Pancreas (tissue), 10 donors: Measurements from ENCODE around the gene SCN8A. TPM values are rescaled to one million over a fixed set of nuclear protein-coding genes. Genes with fewer than 3 reads are reported as not detected.
"Not testable (repeated sequence)": the region's sequence is repeated elsewhere in the genome, so short reads cannot be mapped to it uniquely, and the experiment has no call there.

Experiments
- ATAC-seq, 4 donors: fragments of 200-7000 bp; cut with Tn5 transposase; one replicate each; pipeline versions ENCODE4 v1.8.0 to v1.9.1; 2020; ENCODE audit warnings: mild to moderate bottlenecking in 4 of 4, moderate library complexity in 4 of 4
- DNase-seq, 6 donors: peaks; one replicate each; pipeline ENCODE4 v3.0.0-alpha.2; 2020
- FAIRE-seq: peaks from 2 replicates; lab custom pipeline; 2012; peaks lifted over from hg19 to GRCh38; lab: Jason Lieb, UNC
- H3K27ac ChIP-seq, 4 donors: fragments of 200-600 bp; sonication (generic); 1 replicate in 3 of 4; 2 replicates in 1 of 4; pipeline versions ENCODE4 v1.5.0 to v1.8.0; 2020
- H3K27me3 ChIP-seq, 4 donors: fragments of 200-600 bp; one replicate each; pipeline ENCODE4 v1.8.0; 2021
- H3K36me3 ChIP-seq, 3 donors: fragments of 200-600 bp; sonication (generic) in 1 of 3; one replicate each; pipeline versions ENCODE4 v1.5.0 to v1.8.0; 2020 to 2021
- H3K4me1 ChIP-seq, 3 donors: fragments of 200-600 bp; one replicate each; pipeline ENCODE4 v1.8.0; 2021
- H3K4me3 ChIP-seq, 4 donors: fragments of 200-600 bp; sonication (generic) in 2 of 4; one replicate each; pipeline versions ENCODE4 v1.5.0 to v1.8.0; 2020 to 2021
- H3K9me3 ChIP-seq, 4 donors: fragments of 200-600 bp; one replicate each; pipeline ENCODE4 v1.8.0; 2021
- CTCF ChIP-seq, 4 donors: fragments of 200-600 bp; sonication (generic) in 3 of 4; IDR thresholded peaks; one replicate each; pipeline versions ENCODE4 v1.5.0 to v1.8.0; 2021; ENCODE audit warnings: antibody characterized with exemption in 4 of 4
- WGBS, 2 donors: extraction: QIAGEN DNeasy Blood & Tissue Kit; methylation state at CpG; one replicate each; pipeline ENCODE4 v1.1.7; 2013; 5-methylcytosine and 5-hydroxymethylcytosine counted together
- intact Hi-C, 3 donors: fragments of 100-400 bp; cut with DNase I; formaldehyde crosslinking; loops; one replicate each; pipeline versions ENCODE4 v1.11.1 to v1.14.2; 2022
- polyA plus RNA-seq, 2 donors: library from polyadenylated mRNA; stranded (reverse); fragments of 200-250 nt; gene quantifications; one replicate each; pipeline ENCODE4 v1.2.3, GENCODE V29; 2013
- total RNA-seq, 6 donors: library from RNA; stranded (reverse); fragmentation: NEBNext Ultra II Directional in 4 of 6; extraction: Animal tissue kit (Norgen Biotek cat#: 25700) in 4 of 6; gene quantifications; one replicate each; pipeline versions ENCODE4 v1.2.1 to v1.2.4, GENCODE V29; 2021 to 2023
- donor health status: healthy with polysubstance abuse.
- donor health status: DM: no; HTN: no; CAD: no; lungs with moderate emphysema.
- donor health status: DM: no; HTN: no; CAD: no.
- donor health status: control.
- donor health status: control.
- donor health status: Bipolar disorder and iron deficiency.
- donor health status: DM: yes; HTN: yes; CAD: no.
- donor health status: DM: no; HTN: no; CAD: no.
- donor health status: DM: no; HTN: no; CAD: no.
- donor health status: DM: yes; HTN: yes; CAD: no.

The SCN8A gene
- total and polyA plus RNA-seq, 8 donors = 1.9 to 3.2 (median 2.3) TPM

DNA sequence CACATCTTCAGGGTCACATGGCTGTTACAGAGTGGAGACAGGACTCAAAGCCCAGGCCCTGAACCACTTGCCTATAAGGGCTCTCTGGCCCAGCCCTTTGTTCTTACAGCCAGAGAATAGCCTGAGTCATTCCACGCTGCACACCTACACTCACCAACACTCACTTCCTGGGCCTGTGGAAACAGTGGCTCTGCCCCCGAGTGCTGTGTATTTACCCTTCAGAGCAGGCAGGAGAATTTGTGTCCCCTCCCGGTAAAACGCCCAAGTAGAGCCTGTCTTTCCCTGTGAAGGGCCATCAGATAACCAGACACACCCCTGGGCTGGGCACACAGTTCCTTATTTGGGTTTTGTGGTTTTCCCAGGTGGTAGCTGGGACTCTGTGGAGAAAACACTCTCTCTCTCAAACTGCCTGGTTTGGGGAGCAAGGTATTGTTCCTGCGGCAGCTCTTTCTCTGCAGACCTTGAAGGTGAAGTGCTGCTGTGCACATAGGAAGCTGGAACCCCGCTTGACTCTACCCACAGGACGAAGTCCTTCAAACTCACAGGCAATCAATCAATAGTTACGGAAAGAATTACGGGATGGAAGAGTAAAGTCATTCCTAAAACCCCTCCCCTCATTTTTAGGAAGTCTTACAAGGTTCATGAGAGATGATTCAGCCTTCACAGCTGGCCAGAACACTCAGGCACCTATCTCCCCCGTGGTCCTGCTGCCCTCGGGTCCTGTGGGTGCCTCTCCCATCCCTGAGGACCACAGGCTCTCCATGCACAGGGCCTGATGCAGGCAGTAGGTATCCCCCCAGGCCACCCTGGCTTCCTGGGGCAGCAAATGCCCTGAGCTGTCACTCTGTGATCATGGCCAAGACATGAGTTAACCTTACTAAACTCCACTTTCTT is 237.1 kb downstream of the SCN8A start:
- Histone ChIP-seq H3K27me3 (no peaks in the 10 kb centered on the region), H3K27ac (no peak overlapping the region), H3K4me1 (no peaks in the 10 kb centered on the region), H3K4me3 (no peak overlapping the region), H3K36me3 (no peaks in the 10 kb centered on the region), H3K9me3 (no peaks in the 10 kb centered on the region)
- DNase-seq (no peak), FAIRE-seq (no peak), ATAC-seq (peak in 3 of 4 donors; percentile 12 to 35 (median 27))
- intact Hi-C loops = loop anchor here in 1 of 3 donors (10.0 kb wide), 1 partner anchor 403 kb away; the partner anchor contains the start of gene SLC4A8
- no peak for TF ChIP-seq CTCF (IDR thresholded peaks at IDR 0.05)
- WGBS, 2 donors = 55 to 60% methylated on average over 11 of the region's 11 CpGs

DNA sequence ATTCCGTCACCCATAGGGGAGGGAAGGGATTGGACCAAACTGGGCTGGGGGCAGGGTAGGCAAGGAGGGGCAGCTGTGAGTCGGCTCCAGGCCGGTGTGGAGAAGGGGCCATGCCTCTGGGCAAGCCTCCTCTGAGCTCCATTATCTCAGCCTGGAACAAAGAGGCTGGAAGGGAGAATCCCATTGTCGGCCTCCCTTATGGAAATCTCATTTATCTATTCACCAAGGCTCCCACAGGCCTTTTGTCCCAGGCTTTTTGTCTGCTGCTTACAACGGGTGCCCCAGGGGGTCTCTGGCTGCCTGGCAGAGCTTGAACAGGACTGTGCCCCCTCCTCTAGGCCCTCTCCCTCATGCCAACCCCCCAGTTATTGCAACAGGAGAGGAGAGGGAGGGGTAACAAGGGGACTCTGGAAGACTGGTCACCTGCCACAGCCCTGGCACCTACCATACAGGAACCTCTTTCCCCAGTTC is 238.0 kb downstream of the SCN8A start:
- intact Hi-C loops = loop anchor here in 1 of 3 donors (10.0 kb wide), 1 partner anchor 404 kb away; the partner anchor contains the start of gene SLC4A8
- no peaks in the 10 kb centered on the region for H3K4me1 ChIP-seq
- FAIRE-seq (no peak), DNase-seq (no peak), ATAC-seq (no peak)
- no peak overlapping the region for H3K27ac ChIP-seq
- TF ChIP-seq CTCF (IDR thresholded peaks at IDR 0.05) = no peak
- H3K27me3 ChIP-seq = no peaks in the 10 kb centered on the region
- no peaks in the 10 kb centered on the region for H3K36me3 ChIP-seq
- WGBS, 2 donors = 63 to 80% methylated on average over 5 of the region's 5 CpGs
- H3K9me3 ChIP-seq = no peaks in the 10 kb centered on the region
- H3K4me3 ChIP-seq = no peak overlapping the region

- intact Hi-C loops = loop anchor here in 1 of 3 donors (10.0 kb wide), 1 partner anchor 405 kb away; the partner anchor contains the start of gene SLC4A8
- Histone ChIP-seq H3K9me3 (no peaks in the 10 kb centered on the region), H3K4me1 (no peaks in the 10 kb centered on the region), H3K36me3 (no peaks in the 10 kb centered on the region), H3K27ac (no peak overlapping the region), H3K4me3 (no peak overlapping the region), H3K27me3 (no peaks in the 10 kb centered on the region)
- WGBS, 2 donors = 61 to 63% methylated on average over 1 of the region's 1 CpG
- DNase-seq (no peak), ATAC-seq (no peak), FAIRE-seq (no peak)
- TF ChIP-seq CTCF (IDR thresholded peaks at IDR 0.05) = no peak
Observed at GRCh38 chr12:51829641-51830040, 238.6 kb downstream of the SCN8A start.

- H3K36me3 ChIP-seq, intact Hi-C loops, ATAC-seq, H3K27me3 ChIP-seq, FAIRE-seq, H3K9me3 ChIP-seq, DNase-seq, H3K4me3 ChIP-seq, H3K27ac ChIP-seq, H3K4me1 ChIP-seq: not testable (repeated sequence)
- 58 to 62% methylated on average over 5 of the region's 5 CpGs for WGBS, 2 donors
Observed at GRCh38 chr12:51831817-51832216, 240.8 kb downstream of the SCN8A start.

GRCh38 chr12:51832354-51833107 is 241.5 kb downstream of the SCN8A start:
- no peaks in the 10 kb centered on the region for H3K9me3 ChIP-seq
- H3K27ac ChIP-seq = no peak overlapping the region
- intact Hi-C loops = no loop called here
- no peak for DNase-seq
- no peaks in the 10 kb centered on the region for H3K36me3 ChIP-seq
- TF ChIP-seq CTCF (IDR thresholded peaks at IDR 0.05) = no peak
- no peak for ATAC-seq
- FAIRE-seq = no peak
- H3K4me1 ChIP-seq = no peaks in the 10 kb centered on the region
- H3K27me3 ChIP-seq = no peaks in the 10 kb centered on the region
- 47 to 55% methylated on average over 10 of the region's 10 CpGs for WGBS, 2 donors
- H3K4me3 ChIP-seq = no peak overlapping the region
